ENCODE results near the gene HDAC4. TPM values are rescaled to one million over a fixed set of nuclear protein-coding genes. Genes with fewer than 3 reads are reported as not detected.

Gene HDAC4
- total and polyA plus RNA-seq, 2 of the 8 experiments (the other 6 are each of a cell fraction or from before 2014, with no cell fraction given): 15.4 to 31.5 TPM

GRCh38 chr2:239376942-239377531, 23.8 kb downstream of the HDAC4 start (continued):
- TF ChIP-seq CHD7 (IDR thresholded peaks at IDR 0.05; ENCODE audit: insufficient replicate concordance, low read length) (no peak), ZNF274 (IDR thresholded peaks at IDR 0.05; ENCODE audit: borderline replicate concordance, extremely low read depth, low read length) (no peak), E2F6 (IDR thresholded peaks at IDR 0.05) (no peak), SP2 (IDR thresholded peaks at IDR 0.05; ENCODE audit: low read length) (no peak), EGR1 (IDR thresholded peaks at IDR 0.05; ENCODE audit: borderline replicate concordance, low read depth, low read length) (no peak), TBP (IDR thresholded peaks at IDR 0.05; ENCODE audit: low read depth, low read length) (no peak), PHF8 (conservative IDR thresholded peaks at IDR 0.05; ENCODE audit: low read depth, low read length) (no peak), SAP30 (IDR thresholded peaks at IDR 0.05; ENCODE audit: insufficient read depth, insufficient replicate concordance, low read length) (no peak), TAF7 (optimal IDR thresholded peaks at IDR 0.05; ENCODE audit: borderline replicate concordance, low read depth, low read length) (no peak), SP1 (IDR thresholded peaks at IDR 0.05; ENCODE audit: low read depth, low read length) (no peak), BCL11A (IDR thresholded peaks at IDR 0.05; ENCODE audit: low read depth in 2 of 2, low read length in 2 of 2) (no peak)

Data from H1 (cell line).